GM23248 (cell line): ENCODE measurements around the gene ANKDD1A. TPM values are rescaled to one million over a fixed set of nuclear protein-coding genes. Genes with fewer than 3 reads are reported as not detected.
A peak's percentile ranks its signal among the peaks of the same experiment; 100 is the strongest.

ENCODE experiments used
- DNase-seq: peaks from one replicate; pipeline ENCODE4 v3.0.0-alpha.2; 2015
- H2AFZ ChIP-seq: fragments of 200-600 bp; sonication (generic); 2 replicates; pipeline ENCODE4 v1.6.1; 2016; ENCODE audit warnings: antibody characterized with exemption
- H3F3A ChIP-seq: fragments of 200-600 bp; sonication (generic); 2 replicates; pipeline ENCODE4 v1.6.1; 2016; ENCODE audit warnings: mild to moderate bottlenecking, antibody characterized with exemption, mixed run types; ENCODE audit not compliant: insufficient read depth
- H3K27ac ChIP-seq: fragments of 200-600 bp; sonication (generic); 2 replicates; pipeline ENCODE4 v1.5.1; 2016; ENCODE audit warnings: mild to moderate bottlenecking
- H3K27me3 ChIP-seq: fragments of 200-600 bp; sonication (generic); replicated peaks from 2 replicates; pipeline ENCODE4 v1.6.1; 2016; ENCODE audit warnings: mild to moderate bottlenecking; ENCODE audit not compliant: insufficient read depth
- H3K36me3 ChIP-seq: fragments of 200-600 bp; sonication (generic); 2 replicates; pipeline ENCODE4 v1.6.1; 2016; ENCODE audit warnings: low read depth, mild to moderate bottlenecking
- H3K4me1 ChIP-seq: fragments of 200-600 bp; sonication (generic); 2 replicates; pipeline ENCODE4 v1.6.1; 2016; ENCODE audit warnings: mild to moderate bottlenecking; ENCODE audit not compliant: insufficient read depth
- H3K4me2 ChIP-seq: fragments of 200-600 bp; sonication (generic); one replicate; pipeline ENCODE4 v1.6.1; 2016; ENCODE audit warnings: mild to moderate bottlenecking; ENCODE audit not compliant: unreplicated experiment
- H3K4me3 ChIP-seq: fragments of 200-600 bp; sonication (generic); 2 replicates; pipeline ENCODE4 v1.5.1; 2016; ENCODE audit warnings: mild to moderate bottlenecking
- H3K79me2 ChIP-seq: fragments of 200-600 bp; sonication (generic); 2 replicates; pipeline ENCODE4 v1.6.1; 2016; ENCODE audit warnings: mild to moderate bottlenecking; ENCODE audit not compliant: insufficient read depth
- H3K9ac ChIP-seq: fragments of 200-600 bp; sonication (generic); 2 replicates; pipeline ENCODE4 v1.6.1; 2016; ENCODE audit warnings: mild to moderate bottlenecking
- H3K9me2 ChIP-seq: fragments of 200-600 bp; sonication (generic); 2 replicates; pipeline ENCODE4 v1.6.1; 2016; ENCODE audit warnings: mixed run types, mild to moderate bottlenecking, moderate library complexity; ENCODE audit not compliant: insufficient read depth
- H3K9me3 ChIP-seq: fragments of 200-600 bp; sonication (generic); one replicate; pipeline ENCODE4 v1.6.1; 2017; ENCODE audit warnings: low read depth
- H4K20me1 ChIP-seq: fragments of 200-600 bp; sonication (generic); 2 replicates; pipeline ENCODE4 v1.6.0; 2016; ENCODE audit not compliant: insufficient read depth
- EZH2 ChIP-seq: fragments of 200-600 bp; sonication (generic); IDR thresholded peaks from 2 replicates; pipeline ENCODE4 v1.6.1; 2018; ENCODE audit warnings: antibody characterized with exemption, mild to moderate bottlenecking; ENCODE audit not compliant: insufficient read depth, poor library complexity, severe bottlenecking
- EZH2phosphoT487 ChIP-seq: fragments of 200-600 bp; sonication (generic); IDR thresholded peaks from 2 replicates; pipeline ENCODE4 v1.6.1; 2018; ENCODE audit warnings: antibody characterized with exemption, moderate library complexity, mild to moderate bottlenecking, low read depth; ENCODE audit not compliant: insufficient read depth
- WGBS, 2 experiments: methylation state at CpG; one replicate each; pipeline ENCODE4 v1.1.6; 2015 to 2017; ENCODE audit warnings: low lambda C conversion rate in 2 of 2, low coverage in 1 of 2; ENCODE audit errors: missing lambda C conversion rate in 2 of 2; 5-methylcytosine and 5-hydroxymethylcytosine counted together
- in situ Hi-C: fragments of 300-500 bp; cut with MboI; formaldehyde crosslinking; loops from 2 replicates; pipeline ENCODE4 v1.15.0; 2020
- polyA plus RNA-seq: library from polyadenylated mRNA; unstranded; fragments of >200 nt; fragmentation: Nextera tagmentation; extraction: Ambion mirVana; gene quantifications from 2 replicates; pipeline ENCODE4 v1.2.1, GENCODE V29; 2016
- total RNA-seq: library from RNA; depleted of rRNA; stranded (reverse); fragments of >200 nt; shearing (Covaris generic); gene quantifications from 2 replicates; pipeline ENCODE4 v1.2.3, GENCODE V29; 2014

The ANKDD1A gene
- total and polyA plus RNA-seq, 2 experiments from 2014 or later, result 2.7 to 3.1 TPM

GRCh38 chr15:64930778-64931371 is 19.2 kb downstream of the ANKDD1A start:
- Histone ChIP-seq H3K4me1 (no peaks in the 10 kb centered on the region), H2AFZ (no peak overlapping the region), H3K4me3 (no peak overlapping the region), H4K20me1 (no peaks in the 10 kb centered on the region), H3F3A (no peaks in the 10 kb centered on the region), H3K79me2 (no peaks in the 10 kb centered on the region), H3K27me3 (no peaks in the 10 kb centered on the region), H3K4me2 (no peak overlapping the region), H3K9ac (no peak overlapping the region), H3K9me3 (no peaks in the 10 kb centered on the region), H3K9me2 (no peaks in the 10 kb centered on the region), H3K36me3 (no peaks in the 10 kb centered on the region), H3K27ac (no peak overlapping the region)
- 74 to 77% methylated on average over 11 of the region's 11 CpGs for WGBS, 2 experiments
- peak; percentile 17 for DNase-seq
- in situ Hi-C loops, result no loop called here
- no peak for TF ChIP-seq EZH2
- no peak for TF ChIP-seq EZH2phosphoT487

- Histone ChIP-seq H3K27ac (no peak overlapping the region), H2AFZ (no peak overlapping the region), H3F3A (no peaks in the 10 kb centered on the region), H3K9ac (no peak overlapping the region), H3K9me3 (no peaks in the 10 kb centered on the region), H3K4me2 (no peak overlapping the region), H3K4me1 (no peaks in the 10 kb centered on the region), H3K9me2 (no peaks in the 10 kb centered on the region), H3K27me3 (no peaks in the 10 kb centered on the region), H4K20me1 (no peaks in the 10 kb centered on the region), H3K4me3 (no peak overlapping the region), H3K36me3 (no peaks in the 10 kb centered on the region), H3K79me2 (no peaks in the 10 kb centered on the region)
- no peak for DNase-seq
- TF ChIP-seq EZH2phosphoT487 (no peak), EZH2 (no peak)
- WGBS, 2 experiments, result 86% methylated on average over 8 of the region's 8 CpGs
- in situ Hi-C loops, result no loop called here
These were observed 19.7 kb downstream of the ANKDD1A start for GRCh38 chr15:64931381-64931780.

DNA sequence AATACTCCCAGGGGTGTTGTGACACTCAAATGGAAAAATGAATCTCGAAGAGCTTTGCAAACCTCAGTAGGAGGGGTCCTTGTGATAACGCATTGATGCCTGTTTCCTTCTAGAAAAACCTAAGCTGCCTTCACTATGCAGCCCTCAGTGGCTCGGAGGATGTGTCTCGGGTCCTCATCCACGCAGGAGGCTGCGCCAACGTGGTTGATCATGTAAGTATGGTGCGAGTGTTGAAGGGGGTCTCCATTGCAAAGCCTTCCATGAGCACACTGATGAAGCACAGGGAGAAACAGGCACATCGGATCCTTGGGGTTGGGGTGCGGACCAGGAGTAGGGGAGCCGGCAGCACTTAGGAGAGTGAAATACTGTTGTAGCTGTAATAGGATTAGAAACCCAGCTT is 22.3 kb downstream of the ANKDD1A start:
- H3F3A ChIP-seq, result no peaks in the 10 kb centered on the region

DNA sequence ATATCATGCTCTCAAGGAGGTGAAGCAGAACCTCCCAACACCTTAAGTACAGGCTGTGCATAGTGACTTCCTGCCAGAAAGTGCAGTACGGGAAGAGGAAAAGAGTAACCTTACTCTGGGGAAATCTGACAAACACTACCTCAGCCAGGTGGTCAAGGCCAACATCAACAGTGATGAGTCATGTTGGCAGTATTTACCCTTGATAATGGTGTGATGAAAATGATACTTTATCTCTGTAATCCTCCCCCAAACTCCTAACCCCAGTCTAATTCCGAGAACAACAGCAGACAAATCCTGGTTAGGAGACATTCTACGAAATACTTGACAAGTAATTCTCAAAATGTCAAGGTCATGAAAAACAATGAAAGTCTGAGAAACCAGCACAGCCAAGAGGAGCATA is 26.5 kb downstream of the ANKDD1A start:
- no peaks in the 10 kb centered on the region for H3K9me3 ChIP-seq
- no peaks in the 10 kb centered on the region for H3K36me3 ChIP-seq

More for the DNA sequence above, 22.3 kb downstream of the ANKDD1A start:
- no peak overlapping the region for H3K27ac ChIP-seq
- no peak overlapping the region for H3K4me3 ChIP-seq
- no peaks in the 10 kb centered on the region for H3K36me3 ChIP-seq
- no peaks in the 10 kb centered on the region for H3K79me2 ChIP-seq
- no peak overlapping the region for H3K4me2 ChIP-seq
- no peaks in the 10 kb centered on the region for H3K4me1 ChIP-seq
- H3K27me3 ChIP-seq, result no peaks in the 10 kb centered on the region
- TF ChIP-seq EZH2 (no peak), EZH2phosphoT487 (no peak)
- no peak overlapping the region for H3K9ac ChIP-seq
- no peaks in the 10 kb centered on the region for H4K20me1 ChIP-seq
- H3K9me3 ChIP-seq, result no peaks in the 10 kb centered on the region
- no peak for DNase-seq
- no peak overlapping the region for H2AFZ ChIP-seq
- no peaks in the 10 kb centered on the region for H3K9me2 ChIP-seq
- 95% methylated on average over 11 of the region's 11 CpGs for WGBS, 2 experiments
- in situ Hi-C loops, result no loop called here

DNA sequence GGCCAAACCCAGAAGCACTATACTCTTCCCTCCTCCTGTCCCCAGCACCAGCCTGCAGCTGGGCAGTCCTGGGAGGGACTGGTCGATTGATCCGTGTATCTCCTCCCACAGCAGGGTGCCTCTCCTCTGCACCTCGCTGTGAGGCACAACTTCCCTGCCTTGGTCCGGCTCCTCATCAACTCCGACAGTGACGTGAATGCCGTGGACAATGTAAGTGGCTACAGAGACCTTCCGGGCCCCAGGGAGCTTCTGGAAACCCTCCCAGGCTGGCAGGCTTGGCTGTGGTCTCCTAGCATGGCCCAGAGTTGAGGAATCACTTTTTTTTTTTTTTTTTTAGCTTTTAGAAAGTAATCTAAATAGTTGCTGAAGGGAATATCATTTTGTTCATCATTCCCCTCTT is 30.7 kb downstream of the ANKDD1A start:
- Histone ChIP-seq H3K27me3 (no peaks in the 10 kb centered on the region), H3K9me2 (no peaks in the 10 kb centered on the region), H3K4me3 (no peak overlapping the region), H3K4me1 (no peaks in the 10 kb centered on the region), H4K20me1 (no peaks in the 10 kb centered on the region), H3K4me2 (no peak overlapping the region), H2AFZ (no peak overlapping the region), H3K9me3 (no peaks in the 10 kb centered on the region), H3K36me3 (no peaks in the 10 kb centered on the region), H3K27ac (no peak overlapping the region), H3K9ac (no peak overlapping the region), H3F3A (no peaks in the 10 kb centered on the region), H3K79me2 (no peaks in the 10 kb centered on the region)
- 51 to 63% methylated on average over 8 of the region's 8 CpGs for WGBS, 2 experiments
- TF ChIP-seq EZH2, result no peak
- no peak for TF ChIP-seq EZH2phosphoT487
- in situ Hi-C loops, result no loop called here
- DNase-seq, result no peak

More for the DNA sequence above, 26.5 kb downstream of the ANKDD1A start:
- Histone ChIP-seq H3K4me2 (no peak overlapping the region), H3K4me1 (no peaks in the 10 kb centered on the region), H3K9me2 (no peaks in the 10 kb centered on the region), H3K27ac (no peak overlapping the region), H3K9ac (no peak overlapping the region), H3K4me3 (no peak overlapping the region), H3F3A (no peaks in the 10 kb centered on the region), H4K20me1 (no peaks in the 10 kb centered on the region), H3K79me2 (no peaks in the 10 kb centered on the region), H3K27me3 (no peaks in the 10 kb centered on the region), H2AFZ (no peak overlapping the region)
- TF ChIP-seq EZH2phosphoT487, result no peak
- no peak for DNase-seq
- WGBS, 2 experiments, result 79 to 90% methylated on average over 3 of the region's 3 CpGs
- in situ Hi-C loops, result no loop called here
